Mucosa of descending colon (tissue), 3 donors: ENCODE data around the gene ZNF692. TPM values are rescaled to one million over a fixed set of nuclear protein-coding genes. Genes with fewer than 3 reads are reported as not detected.

Experiments used
- ATAC-seq: fragments of 200-7000 bp; cut with Tn5 transposase; one replicate; pipeline ENCODE4 v1.9.1; 2020; ENCODE audit warnings: mild to moderate bottlenecking, moderate library complexity
- DNase-seq, 3 donors: peaks; one replicate each; pipeline ENCODE4 v3.0.0-alpha.2; 2020
- H3K36me3 ChIP-seq: fragments of 200-600 bp; one replicate; pipeline ENCODE4 v1.8.0; 2021; ENCODE audit warnings: low read depth, mild to moderate bottlenecking
- H3K4me1 ChIP-seq: fragments of 200-600 bp; one replicate; pipeline ENCODE4 v1.8.0; 2021; ENCODE audit warnings: low read depth, mild to moderate bottlenecking
- H3K4me3 ChIP-seq: fragments of 200-600 bp; one replicate; pipeline ENCODE4 v1.8.0; 2021; ENCODE audit warnings: mild to moderate bottlenecking
- H3K9me3 ChIP-seq: fragments of 200-600 bp; one replicate; pipeline ENCODE4 v1.8.0; 2021; ENCODE audit warnings: mild to moderate bottlenecking
- CTCF ChIP-seq: fragments of 200-600 bp; IDR thresholded peaks from one replicate; pipeline ENCODE4 v1.8.0; 2022; ENCODE audit warnings: antibody characterized with exemption, mild to moderate bottlenecking
- intact Hi-C, 2 donors: fragments of 100-400 bp; cut with DNase I in 1 of 2; cut with micrococcal nuclease in 1 of 2; formaldehyde crosslinking; loops; one replicate each; pipeline versions ENCODE4 v1.11.0 to v1.11.1; 2022; cut with DNase I, micrococcal nuclease
- total RNA-seq, 3 donors: library from RNA; stranded (reverse); fragmentation: NEBNext Ultra II Directional in 2 of 3; extraction: Animal tissue kit (Norgen Biotek cat#: 25700) in 2 of 3; gene quantifications; one replicate each; pipeline versions ENCODE4 v1.2.1 to v1.2.4, GENCODE V29; 2021 to 2023
- donor health status: DM: no; HTN: no; CAD: no; lungs with moderate emphysema.
- donor health status: DM: no; HTN: no; CAD: no.
- donor health status: DM: no; HTN: yes; CAD: no.

The ZNF692 gene
- total RNA-seq, 3 donors from 2014 or later = 26.7 to 51.7 (median 43.6) TPM

- DNase-seq (no peak), ATAC-seq (no peak)
- no peaks in the 10 kb centered on the region for H3K36me3 ChIP-seq
- no peak overlapping the region for H3K4me3 ChIP-seq
- intact Hi-C loops = no loop called here
- H3K4me1 ChIP-seq = peaks cover 6% of the 10 kb centered on the region
- no peaks in the 10 kb centered on the region for H3K9me3 ChIP-seq
- TF ChIP-seq CTCF = no peak
Observed at GRCh38 chr1:248904437-248905216, 45.7 kb upstream of the ZNF692 start.

GRCh38 chr1:248901578-248901977, 42.7 kb upstream of the ZNF692 start:
- TF ChIP-seq CTCF = no peak
- no peaks in the 10 kb centered on the region for H3K4me1 ChIP-seq
- no peak for DNase-seq
- intact Hi-C loops = no loop called here
- no peak for ATAC-seq
- no peaks in the 10 kb centered on the region for H3K36me3 ChIP-seq
- no peak overlapping the region for H3K4me3 ChIP-seq
- H3K9me3 ChIP-seq = no peaks in the 10 kb centered on the region

GRCh38 chr1:248900637-248901036, 41.8 kb upstream of the ZNF692 start:
- ATAC-seq = no peak
- no peak overlapping the region for H3K4me3 ChIP-seq

GRCh38 chr1:248897412-248898337, 38.8 kb upstream of the ZNF692 start:
- no peaks in the 10 kb centered on the region for H3K36me3 ChIP-seq
- ATAC-seq = no peak
- TF ChIP-seq CTCF = no peak
- DNase-seq = no peak
- no peaks in the 10 kb centered on the region for H3K4me1 ChIP-seq
- intact Hi-C loops = no loop called here
- no peak overlapping the region for H3K4me3 ChIP-seq
- H3K9me3 ChIP-seq = no peaks in the 10 kb centered on the region

More at GRCh38 chr1:248900637-248901036, 41.8 kb upstream of the ZNF692 start:
- no peak for DNase-seq
- Histone ChIP-seq H3K4me1 (no peaks in the 10 kb centered on the region), H3K9me3 (no peaks in the 10 kb centered on the region), H3K36me3 (no peaks in the 10 kb centered on the region)
- TF ChIP-seq CTCF = no peak
- intact Hi-C loops = no loop called here

GRCh38 chr1:248894837-248895236, 36.0 kb upstream of the ZNF692 start:
- ATAC-seq (no peak), DNase-seq (no peak)
- no peak for TF ChIP-seq CTCF
- H3K4me3 ChIP-seq = no peak overlapping the region
- no peaks in the 10 kb centered on the region for H3K4me1 ChIP-seq
- intact Hi-C loops = no loop called here
- no peaks in the 10 kb centered on the region for H3K9me3 ChIP-seq
- H3K36me3 ChIP-seq = no peaks in the 10 kb centered on the region
